Measurements from ENCODE around the gene FNDC11.
A peak's percentile ranks its signal among the peaks of the same experiment; 100 is the strongest.
"Not testable (repeated sequence)": the region's sequence is repeated elsewhere in the genome, so short reads cannot be mapped to it uniquely, and the experiment has no call there.

The FNDC11 gene

DNA sequence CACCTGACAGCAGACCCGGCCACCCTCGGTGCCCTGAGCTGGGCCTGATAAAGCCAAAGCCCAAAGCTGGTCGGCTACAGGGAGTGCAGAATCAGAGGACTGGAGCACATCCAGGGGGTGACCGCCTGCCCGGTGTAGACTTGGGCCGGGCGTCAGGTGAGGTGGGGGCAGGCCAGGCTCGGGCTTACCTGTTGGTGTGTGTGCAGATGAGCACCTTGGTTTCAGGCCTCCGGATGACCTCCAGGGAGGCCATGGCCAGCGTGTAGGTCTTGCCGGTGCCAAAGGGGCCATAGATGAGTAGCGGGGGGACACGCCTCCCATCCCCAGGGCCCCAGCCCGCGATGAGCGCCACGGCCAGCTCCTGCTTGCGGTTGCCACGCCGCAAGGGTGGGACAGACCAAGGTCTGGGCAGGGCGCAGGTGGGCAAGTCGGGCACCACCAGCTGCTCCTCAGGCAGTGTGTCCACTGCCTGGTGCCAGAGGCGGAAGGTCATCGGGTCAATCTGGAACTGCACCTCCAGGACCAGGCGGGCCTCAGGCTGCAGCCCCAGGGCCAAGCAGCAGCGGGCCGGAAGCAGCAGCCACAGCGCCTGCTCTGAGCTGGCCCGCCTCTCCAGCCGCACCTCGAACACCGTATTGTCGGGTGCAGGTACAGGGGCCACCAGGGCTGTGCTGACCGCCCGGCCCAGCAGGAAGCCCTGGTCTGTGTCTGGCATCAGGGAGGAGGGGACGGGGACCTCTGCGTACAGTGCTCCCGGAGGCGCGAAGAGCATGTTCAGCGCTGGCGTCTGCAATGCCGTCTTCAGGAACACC is 14.4 kb downstream of the FNDC11 start:
- DNase-seq = no peak

DNA sequence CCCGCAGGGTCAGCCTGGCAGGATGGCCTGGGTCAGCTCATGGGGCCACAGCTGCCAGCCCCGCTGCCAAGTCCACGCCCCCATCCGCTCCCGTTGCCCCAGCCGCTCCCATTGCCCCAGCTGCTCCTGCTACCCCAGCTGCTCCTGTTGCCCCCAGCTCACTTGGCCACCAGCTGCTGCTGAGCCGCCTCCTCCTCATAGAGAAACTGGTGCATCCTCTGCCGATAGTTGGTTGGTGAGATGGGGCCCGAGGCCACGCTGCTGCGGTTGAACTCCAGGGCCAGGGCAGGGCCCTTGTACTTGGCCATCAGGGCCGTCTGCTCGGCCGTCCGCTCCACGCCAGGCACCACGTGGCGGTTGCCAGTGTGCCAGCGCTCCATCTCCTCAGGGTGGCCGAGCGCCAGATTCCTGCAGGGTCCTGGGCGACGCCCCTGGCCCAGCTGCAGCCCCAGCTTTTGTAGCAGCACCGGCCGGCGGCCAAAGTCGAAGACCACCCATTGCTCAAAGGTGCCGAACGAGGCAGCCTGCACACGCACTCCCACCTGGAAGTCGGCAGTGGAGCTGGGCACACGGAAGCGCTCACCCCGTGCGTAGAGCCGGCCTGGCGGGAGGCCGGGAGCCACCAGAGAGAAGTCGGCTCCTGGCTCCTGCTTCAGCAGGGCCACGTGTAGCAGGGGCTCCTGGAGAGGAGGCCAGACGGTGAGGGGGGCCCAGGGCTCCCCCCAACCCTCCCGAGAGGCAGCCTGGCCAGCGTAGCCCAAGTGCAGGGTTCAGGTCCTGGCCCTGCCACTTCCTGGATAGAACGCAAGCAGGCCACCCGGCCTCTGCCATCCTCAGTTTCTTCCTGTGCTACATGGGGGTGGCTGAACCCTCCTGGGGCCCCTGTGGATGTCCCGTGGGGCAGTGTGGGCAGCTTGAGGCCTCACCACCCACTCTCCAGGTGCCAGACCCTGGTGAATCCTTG is 15.3 kb downstream of the FNDC11 start:
- peak; percentile 23 for DNase-seq

DNA sequence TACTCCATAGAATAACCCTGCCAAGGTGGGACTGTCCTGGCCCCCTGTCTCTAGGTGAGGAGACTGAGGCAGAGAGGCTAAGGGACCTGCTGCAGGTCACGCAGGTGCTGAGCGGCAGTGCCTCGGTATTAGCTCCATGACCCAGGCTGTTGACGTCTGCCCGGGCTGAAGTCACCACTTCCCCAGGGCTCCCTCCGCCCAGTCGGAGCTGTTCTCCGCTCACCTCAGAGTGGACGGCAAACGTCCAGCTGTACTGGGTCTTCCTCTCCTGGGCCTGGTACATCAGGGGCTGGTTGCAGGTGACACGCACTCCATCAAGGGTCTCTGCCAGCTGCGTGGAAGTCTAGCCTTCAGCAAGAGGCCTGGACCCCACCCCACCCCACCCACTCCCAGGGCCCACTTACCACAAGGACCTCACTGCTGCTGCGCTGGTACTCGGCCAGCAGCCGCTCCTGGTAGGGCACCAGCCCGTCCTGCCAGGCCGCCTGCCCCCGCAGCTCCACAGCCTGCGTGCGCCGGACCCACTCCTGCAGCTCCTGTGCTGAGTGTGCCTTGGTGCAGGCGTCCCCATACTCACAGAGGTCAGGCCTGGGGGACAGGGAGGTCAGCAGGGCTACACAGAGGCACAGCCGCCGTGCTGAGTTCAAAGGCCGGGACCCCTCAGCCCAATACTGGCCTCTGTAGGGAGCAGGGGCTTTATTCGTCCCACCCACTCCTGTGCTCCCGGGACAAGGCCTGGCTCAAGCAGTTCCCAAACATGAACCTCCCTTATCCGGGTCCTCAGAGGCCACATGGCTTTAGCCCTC is 16.5 kb downstream of the FNDC11 start:
- no peak for DNase-seq

DNA sequence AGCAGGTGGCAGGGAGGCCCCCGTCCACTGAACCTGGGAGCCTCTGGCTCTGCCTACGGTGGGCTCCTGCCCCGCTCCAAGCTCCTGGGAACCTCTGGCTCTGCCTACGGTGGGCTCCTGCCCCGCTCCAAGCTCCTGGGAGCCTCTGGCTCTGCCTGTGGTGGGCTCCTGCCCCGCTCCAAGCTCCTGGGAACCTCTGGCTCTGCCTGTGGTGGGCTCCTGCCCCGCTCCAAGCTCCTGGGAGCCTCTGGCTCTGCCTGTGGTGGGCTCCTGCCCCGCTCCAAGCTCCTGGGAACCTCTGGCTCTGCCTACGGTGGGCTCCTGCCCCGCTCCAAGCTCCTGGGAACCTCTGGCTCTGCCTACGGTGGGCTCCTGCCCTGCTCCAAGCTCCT is 17.1 kb downstream of the FNDC11 start:
- DNase-seq = not testable (repeated sequence)

DNA sequence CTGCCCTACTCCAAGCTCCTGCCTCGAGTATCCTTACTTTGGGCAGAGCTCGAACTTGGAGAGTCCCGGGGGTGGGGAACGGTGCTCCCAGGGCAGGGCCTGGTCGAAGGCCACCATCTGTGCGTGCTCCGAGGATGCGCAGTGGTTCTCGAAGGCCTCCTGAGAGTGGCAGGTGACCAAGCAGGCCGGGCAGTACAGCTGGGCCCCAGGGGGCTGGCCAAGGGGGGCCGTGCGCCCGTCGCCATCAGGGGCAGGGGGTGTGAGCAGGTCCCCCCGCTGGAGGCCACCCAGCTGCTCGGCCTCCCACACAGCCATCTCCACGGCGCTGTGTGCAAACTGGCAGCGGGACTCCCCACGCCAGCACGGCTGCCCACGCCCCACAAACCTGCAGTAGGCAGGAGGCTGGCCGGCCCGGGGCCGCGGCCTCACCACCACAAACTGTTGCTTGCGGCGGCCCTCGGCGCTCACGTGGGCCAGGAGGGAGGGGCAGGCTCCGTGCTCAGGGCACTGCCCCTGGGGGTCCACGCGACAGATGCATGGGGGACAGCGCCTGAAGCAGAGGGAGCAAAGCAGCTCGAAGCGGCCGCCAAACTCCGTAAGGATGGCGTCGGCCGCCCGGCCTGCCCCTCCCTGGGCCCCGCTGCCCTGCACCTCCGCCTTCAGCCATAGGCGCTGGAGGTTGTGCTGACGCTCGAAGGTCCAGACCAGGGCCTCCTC is 18.3 kb downstream of the FNDC11 start:
- DNase-seq = no peak

DNA sequence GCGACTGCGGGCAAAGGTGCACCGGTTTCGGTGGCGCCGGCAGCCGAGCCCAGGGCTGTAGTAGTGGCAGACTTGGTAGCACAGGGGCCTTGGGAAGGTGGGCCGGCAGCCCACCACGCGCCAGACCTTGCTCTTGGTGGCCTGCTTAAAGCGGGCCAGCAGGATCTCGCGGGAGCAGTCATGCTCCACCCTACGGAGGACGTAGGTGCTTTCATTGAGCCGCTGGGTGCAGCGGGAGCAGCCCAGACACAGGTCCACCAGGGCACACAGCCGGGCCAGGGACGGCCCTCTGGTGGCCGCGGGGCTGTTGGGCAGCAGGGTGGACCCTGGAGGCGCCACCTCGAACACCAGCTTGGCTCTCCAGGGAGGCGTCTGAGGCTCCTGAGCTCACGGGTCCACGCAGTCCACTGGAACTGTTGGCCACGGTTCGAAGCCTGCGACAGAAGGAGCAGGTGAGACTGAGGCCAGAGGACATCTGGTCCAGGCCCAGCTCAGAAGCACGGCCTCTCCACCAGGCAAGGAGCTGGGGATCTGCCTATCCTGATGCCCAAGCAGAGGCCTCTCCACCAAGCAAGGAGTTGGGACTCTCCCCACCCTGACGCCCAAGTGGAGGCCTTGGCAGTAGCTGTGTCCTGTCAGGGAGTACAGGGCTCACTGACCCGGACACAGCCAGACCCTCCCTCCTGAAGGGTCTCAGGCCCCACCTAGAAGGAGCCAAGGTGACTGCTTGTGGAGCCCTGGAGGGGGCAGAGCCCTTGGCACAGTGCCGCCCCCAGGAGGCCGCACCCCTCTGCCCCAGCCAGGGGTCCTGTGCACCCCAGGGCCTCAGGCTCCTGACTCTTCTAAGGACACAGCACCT is 19.1 kb downstream of the FNDC11 start:
- no peak for DNase-seq

DNA sequence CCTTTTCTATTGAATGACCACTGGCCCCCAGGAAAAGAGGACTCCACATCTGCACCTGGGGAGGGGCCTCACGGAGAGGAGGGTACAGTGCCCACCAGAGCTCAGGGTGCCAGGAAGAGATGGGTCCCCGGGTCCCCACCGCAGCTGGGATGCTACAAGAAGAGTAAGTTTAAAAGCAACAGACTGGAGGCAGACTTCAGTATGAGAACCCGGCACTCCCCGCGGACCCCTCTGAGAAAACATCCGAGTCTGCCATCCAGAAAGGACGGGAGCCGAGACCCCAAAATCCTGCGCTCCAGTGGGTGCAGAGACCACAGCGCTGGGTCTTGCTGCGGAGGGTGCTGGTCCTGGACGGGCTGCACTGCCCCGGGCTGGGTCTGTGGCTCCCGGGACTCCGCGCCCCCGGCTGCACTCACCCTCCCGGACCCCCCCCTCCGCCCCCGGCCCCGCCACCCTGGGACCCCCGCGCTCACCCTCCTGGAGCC is 19.7 kb downstream of the FNDC11 start:
- no peak for DNase-seq

DNA sequence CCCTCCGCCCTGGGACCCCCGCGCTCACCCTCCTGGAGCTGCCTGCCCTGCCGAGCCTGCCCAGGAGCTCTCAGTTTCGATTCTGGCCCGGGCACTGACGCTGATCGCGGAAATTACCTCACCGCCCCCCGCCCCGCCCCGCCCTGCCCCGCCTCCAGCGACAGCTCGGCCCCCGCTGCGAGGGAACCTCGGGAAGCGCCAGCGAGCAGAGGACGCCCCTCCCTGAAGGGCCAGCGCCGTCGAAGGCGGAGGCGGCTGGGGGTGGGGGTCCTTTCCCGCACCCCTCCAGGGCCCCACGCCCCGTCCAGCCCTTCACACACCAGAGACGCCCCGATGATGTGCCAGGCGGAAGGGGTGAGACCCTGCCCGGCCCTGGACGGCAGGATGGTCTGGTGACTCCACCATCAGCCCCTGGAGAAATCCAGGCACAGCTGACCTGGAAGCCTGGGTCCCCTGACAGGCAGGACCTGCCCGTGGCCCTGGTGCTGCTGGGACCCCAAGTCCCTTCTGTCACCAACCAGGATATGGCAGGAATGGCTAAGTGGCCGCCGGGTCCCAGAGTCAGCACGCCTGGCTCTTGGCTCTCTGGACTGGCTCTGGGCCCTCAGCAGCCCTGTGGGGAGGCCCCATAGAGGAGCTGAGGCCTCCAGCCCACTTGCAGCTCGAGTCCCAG is 20.3 kb downstream of the FNDC11 start, which contains the start of gene HELZ2:
HELZ2 (minus strand) TSS at position 84 of the 673 bp plus-strand sequence. CDS start 1,854 bp downstream, outside the sequence.
- DNase-seq = peak; percentile 42

DNA sequence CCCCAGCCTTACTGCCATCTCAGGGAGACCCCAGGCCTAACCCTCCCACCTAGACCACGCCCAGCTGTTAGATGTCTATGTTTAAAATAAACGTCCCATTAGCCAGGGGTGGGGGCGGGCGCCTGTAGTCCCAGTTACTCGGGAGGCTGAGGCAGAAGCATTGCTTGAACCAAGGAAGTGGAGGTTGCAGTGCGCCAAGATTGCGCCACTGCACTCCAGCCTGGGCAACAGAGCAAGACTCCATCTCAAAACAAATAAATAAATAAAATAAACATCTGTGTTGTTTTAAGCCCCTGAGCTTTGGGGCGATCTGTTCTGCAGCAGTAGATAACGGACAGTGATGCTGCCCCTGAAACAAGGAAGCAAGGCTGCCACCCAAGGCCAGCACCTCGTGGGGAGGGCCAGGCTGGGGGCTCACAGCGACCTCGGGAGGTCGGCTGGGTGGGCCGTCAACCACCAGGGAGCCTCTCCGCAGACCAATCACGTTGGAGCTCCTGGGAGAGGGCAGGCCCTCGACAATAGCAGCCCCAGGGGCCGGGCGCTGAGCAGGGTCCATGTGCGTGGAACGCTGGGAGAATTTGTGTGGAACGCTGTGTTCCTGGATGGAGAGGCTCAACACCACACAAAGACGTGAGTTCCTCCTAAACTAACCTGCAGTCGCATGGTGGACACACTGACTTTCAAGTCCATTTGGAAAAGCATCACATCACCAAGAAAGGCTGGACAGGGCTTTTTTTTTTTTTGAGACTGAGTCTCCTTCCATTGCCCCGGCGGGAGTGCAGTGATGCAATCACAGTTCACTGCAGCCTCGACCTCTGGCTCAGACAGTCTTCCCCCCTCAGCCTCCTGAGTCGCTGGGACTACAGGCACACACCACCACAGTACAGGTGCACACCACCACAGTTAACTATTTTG is 21.1 kb downstream of the FNDC11 start:
- no peak for DNase-seq

DNA sequence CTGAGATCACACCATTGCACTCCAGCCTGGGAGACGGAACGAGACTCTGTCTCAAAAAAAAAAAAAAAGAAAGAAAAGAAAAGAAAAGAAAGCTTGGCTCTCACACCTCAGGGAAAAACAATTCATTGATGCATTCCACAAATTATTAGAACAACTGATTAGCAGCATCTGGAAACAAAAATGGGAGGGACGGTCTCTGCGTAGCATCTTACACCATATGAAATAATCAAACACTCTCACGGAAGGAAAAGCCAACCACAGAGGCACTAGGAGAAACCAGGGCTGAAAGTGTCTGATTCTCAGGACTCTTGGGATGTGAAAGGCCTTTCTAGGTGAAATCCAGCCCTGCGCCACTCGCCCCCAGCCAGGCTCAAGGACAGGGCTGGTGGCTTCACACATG is 22.4 kb downstream of the FNDC11 start:
- no peak for DNase-seq

DNA sequence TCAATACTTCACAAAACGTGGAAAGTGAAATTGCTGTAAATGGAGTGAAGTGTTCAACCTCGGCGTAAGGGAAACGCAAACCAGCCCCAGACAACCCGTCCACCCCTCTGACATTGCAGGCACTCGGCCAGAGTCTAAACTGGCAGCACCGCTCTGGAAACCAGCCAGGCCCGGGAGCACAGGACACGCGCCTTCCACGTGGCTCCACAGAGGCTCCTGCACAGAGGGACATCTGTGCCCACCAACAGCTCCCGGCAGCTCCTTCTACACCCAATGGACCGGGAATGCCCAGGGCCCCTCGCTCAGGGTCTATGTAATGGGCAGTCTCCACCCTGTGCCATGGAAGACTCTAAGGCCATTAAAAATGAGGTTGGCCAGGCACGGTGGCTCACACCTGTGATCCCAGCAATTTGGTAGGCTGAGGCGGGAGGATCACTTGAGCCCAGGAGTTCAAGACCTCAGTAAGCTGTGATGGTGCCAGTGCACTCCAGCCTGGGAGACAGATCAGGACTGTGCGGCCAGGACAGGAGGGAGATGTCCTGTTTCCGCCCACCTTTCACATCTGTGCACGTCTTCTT is 23.4 kb downstream of the FNDC11 start:
- DNase-seq = no peak

DNA sequence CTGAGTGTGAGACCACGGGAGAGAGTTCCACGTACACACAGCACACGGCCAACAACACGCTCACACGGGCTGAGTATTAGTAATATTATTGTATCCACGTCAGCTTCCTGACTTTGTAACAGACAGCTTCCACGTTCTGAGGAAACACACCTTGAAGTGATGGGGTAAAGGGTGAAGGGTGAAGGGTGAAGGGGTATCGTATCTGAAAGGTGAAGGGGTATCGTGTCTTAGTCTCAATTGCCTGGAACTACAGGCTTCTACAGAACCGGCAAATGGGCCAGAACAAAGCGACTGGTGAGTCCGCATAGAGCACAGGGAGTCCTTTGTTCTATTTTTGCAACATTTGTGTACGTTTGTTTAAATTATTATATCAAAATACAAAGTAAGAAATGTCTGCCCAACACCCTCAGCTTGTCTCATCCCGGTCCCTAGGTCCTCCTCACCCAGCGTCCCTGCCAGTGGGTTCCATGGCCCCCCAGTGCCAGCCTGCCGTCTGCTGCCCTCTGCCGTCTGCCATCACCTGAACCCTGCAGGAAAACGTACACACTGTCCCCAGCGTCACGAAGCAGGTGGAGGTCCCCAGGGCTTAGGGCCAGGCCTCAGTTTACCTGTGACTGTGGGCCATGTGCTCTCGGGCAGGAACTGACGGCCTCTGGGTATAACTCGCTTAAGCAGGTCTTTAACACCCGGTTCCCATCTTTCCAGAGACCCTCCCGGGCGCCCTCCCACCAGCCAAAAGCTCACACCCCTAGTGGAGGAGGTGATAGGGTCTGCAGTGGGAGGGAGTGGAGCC is 24.5 kb downstream of the FNDC11 start:
- DNase-seq = no peak

DNA sequence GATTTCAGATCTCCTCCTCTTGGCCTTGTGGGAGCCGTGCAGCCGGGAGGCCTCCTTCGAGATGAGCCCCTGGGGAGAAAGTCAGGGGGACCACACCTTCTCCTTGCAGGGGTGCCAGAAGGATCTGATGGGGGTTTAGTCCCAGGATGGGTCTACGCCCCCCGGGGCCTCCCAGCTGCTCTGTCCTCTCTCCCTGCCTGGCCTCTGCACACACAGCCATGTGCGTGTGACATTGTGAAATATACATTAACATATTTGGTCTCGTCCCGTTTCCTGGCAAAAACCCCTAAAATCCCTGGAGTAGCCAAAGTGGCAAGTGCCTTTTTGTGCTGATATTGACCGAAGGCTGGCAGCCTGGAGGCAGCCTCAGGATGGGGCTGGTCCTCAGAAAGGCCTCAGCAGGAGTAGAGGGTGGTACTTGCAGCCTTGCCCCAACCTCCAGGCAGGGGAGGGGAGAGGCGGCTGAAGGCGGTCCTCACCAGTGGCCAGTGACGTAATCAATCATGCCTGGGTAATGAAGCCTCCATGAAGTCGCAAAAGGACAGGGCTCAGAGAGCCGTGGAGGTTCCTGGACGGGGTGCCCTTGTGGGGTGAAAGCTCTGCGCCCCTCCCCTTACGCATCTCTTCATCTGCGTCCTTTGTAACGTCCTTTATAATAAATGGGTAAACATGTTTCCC is 25.2 kb downstream of the FNDC11 start:
- no peak for DNase-seq

DNA sequence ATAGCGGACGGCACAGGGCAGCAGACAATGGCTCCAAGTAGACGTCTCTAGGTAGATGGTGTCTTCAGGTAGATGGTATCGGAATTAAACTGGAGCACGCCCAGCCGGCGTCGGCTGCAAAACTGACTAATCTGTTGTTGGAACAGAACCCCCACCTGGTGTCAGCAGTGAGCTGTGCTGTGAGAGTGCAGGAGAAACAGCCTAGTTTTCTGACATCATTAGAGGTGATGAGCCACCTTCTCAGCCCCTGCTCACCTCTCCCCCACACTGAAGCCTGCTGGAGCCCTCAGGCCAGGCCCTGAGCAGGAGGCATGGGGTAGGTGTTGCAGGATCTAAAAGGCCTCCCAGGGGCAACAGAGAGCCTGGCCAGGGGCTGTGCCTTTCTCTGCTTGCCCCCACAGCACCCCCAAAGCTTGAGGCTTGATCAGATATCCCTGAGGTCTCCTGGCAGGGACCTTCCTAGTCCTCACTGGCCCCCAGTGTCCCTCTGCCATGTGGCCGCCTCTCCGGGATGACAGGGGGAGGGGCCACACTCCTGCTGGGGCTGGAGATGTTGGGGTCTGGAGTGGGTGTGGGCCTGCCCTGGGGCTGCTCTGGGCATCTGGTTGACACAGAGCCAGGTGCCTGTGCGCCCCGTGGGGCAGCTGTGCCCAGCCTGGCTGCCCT is 27.0 kb downstream of the FNDC11 start:
- peak; percentile 49 for DNase-seq

DNA sequence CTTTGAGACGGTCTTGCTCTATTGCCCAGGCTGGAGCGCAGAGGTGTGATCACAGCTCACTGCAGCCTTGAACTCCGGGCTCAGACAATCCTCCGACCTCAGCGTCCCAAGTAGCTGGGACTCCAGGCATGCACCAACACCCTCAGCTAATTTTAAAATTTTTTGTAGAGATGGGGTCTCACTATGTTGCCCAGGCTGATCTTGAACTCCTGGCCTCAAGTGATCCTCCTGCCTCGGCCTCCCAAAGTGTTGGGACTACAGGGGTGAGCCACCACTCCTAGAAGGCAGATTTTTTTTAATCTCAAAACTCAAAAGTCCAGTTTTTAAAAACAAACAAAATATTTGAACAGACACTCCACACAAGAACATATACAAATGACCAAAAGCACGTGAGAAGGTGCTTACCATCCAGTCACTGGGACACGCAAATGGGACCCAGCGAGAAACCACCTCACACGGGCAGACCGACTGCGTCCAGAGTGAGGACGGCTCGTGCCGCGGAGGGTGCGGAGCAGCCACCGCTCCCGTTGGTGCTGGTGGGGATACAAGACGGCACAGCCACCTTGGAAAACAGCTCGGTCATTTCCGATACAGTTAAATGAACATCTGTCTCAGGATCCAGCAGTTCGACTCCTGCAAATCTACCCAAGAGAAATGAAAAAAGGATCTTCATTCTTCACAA is 28.6 kb downstream of the FNDC11 start:
- DNase-seq = no peak
